LNCAP (cell line): ENCODE measurements around the gene UBE2E3.

Source experiments
- CTCF ChIP-seq: fragments of 450-650 bp; IDR thresholded peaks from 2 replicates; pipeline ENCODE4 v1.5.1; 2017; ENCODE audit warnings: mild to moderate bottlenecking

Gene UBE2E3

GRCh38 chr2:181054256-181054655 lies 73.9 kb downstream of the UBE2E3 start:
- no peak for TF ChIP-seq CTCF

GRCh38 chr2:181054843-181055242 lies 74.4 kb downstream of the UBE2E3 start:
- no peak for TF ChIP-seq CTCF

- peak; percentile 44; the same call in 1 of the 2 replicates for TF ChIP-seq CTCF
Measured at GRCh38 chr2:181058378-181059269, 78.2 kb downstream of the UBE2E3 start.

- no peak for TF ChIP-seq CTCF
Measured at GRCh38 chr2:181063696-181064095, 83.3 kb downstream of the UBE2E3 start.

- TF ChIP-seq CTCF: no peak
Measured at GRCh38 chr2:181065458-181065857, 85.1 kb downstream of the UBE2E3 start.

- no peak for TF ChIP-seq CTCF
Measured at GRCh38 chr2:181066333-181066732, 85.9 kb downstream of the UBE2E3 start.

GRCh38 chr2:181070119-181070835 lies 89.9 kb downstream of the UBE2E3 start:
- no peak for TF ChIP-seq CTCF
